Measurements from ENCODE around the gene SPON1. TPM values are rescaled to one million over a fixed set of nuclear protein-coding genes. Genes with fewer than 3 reads are reported as not detected.
A peak's percentile ranks its signal among the peaks of the same experiment; 100 is the strongest.

SPON1 gene
- total RNA-seq, 4 donors from 2014 or later, result 42.6 to 74.0 (median 56.1) TPM

GRCh38 chr11:14022821-14023220, 60.3 kb downstream of the SPON1 start:
- DNase-seq, result no peak
- Histone ChIP-seq H3K4me3 (no peak overlapping the region), H3K27me3 (no peaks in the 10 kb centered on the region), H3K27ac (no peak overlapping the region), H3K4me1 (peaks cover 0 to 5% (median 3%) of the 10 kb centered on the region in 4 donors), H3K36me3 (no peaks in the 10 kb centered on the region), H3K9me3 (no peaks in the 10 kb centered on the region)
- TF ChIP-seq POLR2AphosphoS5 (IDR thresholded peaks at IDR 0.05) (no peak), EP300 (IDR thresholded peaks at IDR 0.05; ENCODE audit: low read depth) (no peak), CTCF (IDR thresholded peaks at IDR 0.05) (no peak), POLR2A (IDR thresholded peaks at IDR 0.05) (no peak)
- intact Hi-C loops (cut with DNase I; ENCODE audit: low total_unique reads), result no loop called here
- WGBS, 2 donors (ENCODE audit: low coverage in 1 of 2), result 78 to 88% methylated on average over 5 to 6 of the region's 6 CpGs
- in situ Hi-C loops (cut with MboI; ENCODE audit: low pct_ligation_motif_present in 1 of 4, low pct_unique_long_range_greater_than_20kb in 1 of 4, low sequenced_read_pairs in 3 of 4), result no loop called here

- DNase-seq, result no peak
- H3K27ac ChIP-seq, result peak overlapping the region in 2 of 4 donors; percentile 5 to 45
- H3K9me3 ChIP-seq, result no peaks in the 10 kb centered on the region
- in situ Hi-C loops (cut with MboI; ENCODE audit: low pct_ligation_motif_present in 1 of 4, low pct_unique_long_range_greater_than_20kb in 1 of 4, low sequenced_read_pairs in 3 of 4) (no loop called here), intact Hi-C loops (cut with DNase I; ENCODE audit: low total_unique reads) (no loop called here)
- H3K27me3 ChIP-seq, result no peaks in the 10 kb centered on the region
- no peak overlapping the region for H3K4me3 ChIP-seq
- no peak for TF ChIP-seq POLR2AphosphoS5 (IDR thresholded peaks at IDR 0.05)
- peaks cover 9 to 32% (median 18%) of the 10 kb centered on the region in 4 donors for H3K4me1 ChIP-seq
- H3K36me3 ChIP-seq, result no peaks in the 10 kb centered on the region
- 63 to 70% methylated on average over 2 to 6 of the region's 6 CpGs for WGBS, 2 donors (ENCODE audit: low coverage in 1 of 2)
These were observed 64.4 kb downstream of the SPON1 start for GRCh38 chr11:14026961-14027360.

- 67% methylated on average over 1 of the region's 1 CpG; no CpG with 5 or more reads in 1 of the 2 donors for WGBS, 2 donors (ENCODE audit: low coverage in 1 of 2)
- Histone ChIP-seq H3K36me3 (no peaks in the 10 kb centered on the region), H3K27me3 (no peaks in the 10 kb centered on the region), H3K4me3 (no peak overlapping the region), H3K4me1 (peaks cover 9 to 32% (median 17%) of the 10 kb centered on the region in 4 donors), H3K27ac (peak overlapping the region in 2 of 4 donors; percentile 28 to 45), H3K9me3 (no peaks in the 10 kb centered on the region)
- in situ Hi-C loops (cut with MboI; ENCODE audit: low pct_ligation_motif_present in 1 of 4, low pct_unique_long_range_greater_than_20kb in 1 of 4, low sequenced_read_pairs in 3 of 4), result no loop called here
- intact Hi-C loops (cut with DNase I; ENCODE audit: low total_unique reads), result no loop called here
- no peak for TF ChIP-seq POLR2A (IDR thresholded peaks at IDR 0.05)
- no peak for TF ChIP-seq CTCF (IDR thresholded peaks at IDR 0.05)
- TF ChIP-seq POLR2AphosphoS5 (IDR thresholded peaks at IDR 0.05), result no peak
- TF ChIP-seq EP300 (IDR thresholded peaks at IDR 0.05; ENCODE audit: low read depth), result no peak
- DNase-seq, result no peak
These were observed 65.0 kb downstream of the SPON1 start for GRCh38 chr11:14027525-14027924.

- Histone ChIP-seq H3K4me3 (no peak overlapping the region), H3K27me3 (no peaks in the 10 kb centered on the region), H3K27ac (peak overlapping the region; percentile 53 to 67 (median 60)), H3K9me3 (no peaks in the 10 kb centered on the region), H3K4me1 (peaks cover 9 to 32% (median 17%) of the 10 kb centered on the region in 4 donors), H3K36me3 (no peaks in the 10 kb centered on the region)
- intact Hi-C loops (cut with DNase I; ENCODE audit: low total_unique reads), result no loop called here
- no peak for TF ChIP-seq CTCF (IDR thresholded peaks at IDR 0.05)
- in situ Hi-C loops (cut with MboI; ENCODE audit: low pct_ligation_motif_present in 1 of 4, low pct_unique_long_range_greater_than_20kb in 1 of 4, low sequenced_read_pairs in 3 of 4), result no loop called here
- no peak for DNase-seq
- 32 to 42% methylated on average over 3 to 4 of the region's 4 CpGs for WGBS, 2 donors (ENCODE audit: low coverage in 1 of 2)
These were observed 66.9 kb downstream of the SPON1 start for GRCh38 chr11:14029440-14029839.

Measured in transverse colon (tissue), 4 donors.